Tibial nerve (tissue), 4 donors: ENCODE data around the gene TOR2A. TPM values are rescaled to one million over a fixed set of nuclear protein-coding genes. Genes with fewer than 3 reads are reported as not detected.
A peak's percentile ranks its signal among the peaks of the same experiment; 100 is the strongest.

Experiments used
- DNase-seq, 2 donors: peaks; one replicate each; pipeline ENCODE4 v3.0.0-alpha.2; 2019; ENCODE audit warnings: low spot score in 2 of 2
- H3K27ac ChIP-seq, 4 donors: fragments of 200-600 bp; sonication (generic) in 3 of 4; one replicate each; pipeline ENCODE4 v1.5.1; 2017 to 2019; ENCODE audit warnings: mild to moderate bottlenecking in 1 of 4
- H3K27me3 ChIP-seq, 2 donors: fragments of 200-600 bp; sonication (generic) in 1 of 2; one replicate each; pipeline versions ENCODE4 v1.5.1 to v1.6.0; 2017 to 2019
- H3K36me3 ChIP-seq, 3 donors: fragments of 200-600 bp; sonication (generic); one replicate each; pipeline ENCODE4 v1.5.1; 2018 to 2019
- H3K4me1 ChIP-seq, 4 donors: fragments of 200-600 bp; sonication (generic) in 3 of 4; one replicate each; pipeline ENCODE4 v1.5.1; 2017 to 2019
- H3K4me3 ChIP-seq, 4 donors: fragments of 200-600 bp; sonication (generic) in 3 of 4; one replicate each; pipeline ENCODE4 v1.5.1; 2017 to 2019; ENCODE audit warnings: mild to moderate bottlenecking in 1 of 4, moderate library complexity in 1 of 4
- H3K9me3 ChIP-seq, 4 donors: fragments of 200-600 bp; sonication (generic) in 3 of 4; one replicate each; pipeline ENCODE4 v1.5.1; 2017 to 2019
- CTCF ChIP-seq, 5 experiments: fragments of 200-600 bp in 3 of 5; fragments of 450-650 bp in 2 of 5; sonication (generic) in 3 of 5; IDR thresholded peaks; one replicate each; pipeline ENCODE4 v1.5.1; 2016 to 2019; ENCODE audit warnings: antibody characterized with exemption in 5 of 5, mild to moderate bottlenecking in 3 of 5, moderate library complexity in 2 of 5
- EP300 ChIP-seq, 2 donors: sonication (generic); formaldehyde crosslinking; IDR thresholded peaks; one replicate each; pipeline ENCODE4 v1.6.1; 2017; ENCODE audit warnings: antibody characterized with exemption in 2 of 2, mild to moderate bottlenecking in 1 of 2
- POLR2A ChIP-seq, 2 donors: fragments of 450-650 bp; IDR thresholded peaks; one replicate each; pipeline ENCODE4 v1.6.1; 2017; ENCODE audit warnings: antibody characterized with exemption in 2 of 2, mild to moderate bottlenecking in 2 of 2, moderate library complexity in 2 of 2
- WGBS, 2 donors: methylation state at CpG; one replicate each; pipeline ENCODE4 v1.1.5; 2018; 5-methylcytosine and 5-hydroxymethylcytosine counted together
- total RNA-seq, 4 donors: library from RNA; depleted of rRNA; stranded (reverse); fragments of >200 nt; gene quantifications; one replicate each; pipeline ENCODE4 v1.1.0, GENCODE V29; 2016

Gene TOR2A
- total RNA-seq, 4 donors from 2014 or later, result 13.3 to 15.3 (median 14.4) TPM

- DNase-seq, result no peak
- H3K4me1 ChIP-seq, result peaks cover 0 to 58% (median 32%) of the 10 kb centered on the region in 4 donors
- H3K27ac ChIP-seq, result peak overlapping the region in 2 of 4 donors; percentile 71 to 80
- no peaks in the 10 kb centered on the region for H3K36me3 ChIP-seq
- no peak overlapping the region for H3K4me3 ChIP-seq
- 54 to 59% methylated on average over 15 to 17 of the region's 20 CpGs for WGBS, 2 donors
- TF ChIP-seq POLR2A (IDR thresholded peaks at IDR 0.05) (no peak), EP300 (IDR thresholded peaks at IDR 0.05) (no peak), CTCF (IDR thresholded peaks at IDR 0.05) (peak in 2 of 5 experiments; percentile 9 to 12)
- no peaks in the 10 kb centered on the region for H3K9me3 ChIP-seq
- H3K27me3 ChIP-seq, result no peaks in the 10 kb centered on the region
Measured at GRCh38 chr9:127780126-127780885, 45.2 kb upstream of the TOR2A start.

- H3K4me3 ChIP-seq, result peak overlapping the region in 1 of 4 donors; percentile 33
- H3K27ac ChIP-seq, result peak overlapping the region; percentile 15 to 85 (median 74)
- 61 to 63% methylated on average over 17 of the region's 17 CpGs for WGBS, 2 donors
Measured at GRCh38 chr9:127779136-127779981, 44.3 kb upstream of the TOR2A start.

GRCh38 chr9:127778280-127779135 is 43.4 kb upstream of the TOR2A start, which contains the start of gene SH2D3C:
SH2D3C (minus strand) TSS chr9:127778666; CDS start chr9:127778627, 39 bp downstream.
- H3K4me3 ChIP-seq, result peak within 1 kb of the TSS in 2 of 4 donors; percentile 13 to 33
- no peaks in the 10 kb centered on the region for H3K27me3 ChIP-seq
- H3K4me1 ChIP-seq, result peaks cover 0 to 43% (median 22%) of the 10 kb centered on the region in 4 donors
- H3K9me3 ChIP-seq, result no peaks in the 10 kb centered on the region
- peak within 1 kb of the TSS; percentile 15 to 85 (median 74) for H3K27ac ChIP-seq
- WGBS, 2 donors, result 23% methylated on average over 13 of the region's 13 CpGs
- TF ChIP-seq CTCF (IDR thresholded peaks at IDR 0.05), result no peak
- TF ChIP-seq POLR2A (IDR thresholded peaks at IDR 0.05), result no peak
- no peak for DNase-seq
- H3K36me3 ChIP-seq, result no peaks in the 10 kb centered on the region

More at GRCh38 chr9:127779136-127779981, 44.3 kb upstream of the TOR2A start:
- H3K36me3 ChIP-seq, result no peaks in the 10 kb centered on the region
- H3K27me3 ChIP-seq, result no peaks in the 10 kb centered on the region
- no peak for DNase-seq
- peaks cover 0 to 52% (median 29%) of the 10 kb centered on the region in 4 donors for H3K4me1 ChIP-seq
- H3K9me3 ChIP-seq, result no peaks in the 10 kb centered on the region
- TF ChIP-seq CTCF (IDR thresholded peaks at IDR 0.05), result no peak
- no peak for TF ChIP-seq EP300 (IDR thresholded peaks at IDR 0.05)
- TF ChIP-seq POLR2A (IDR thresholded peaks at IDR 0.05), result no peak

GRCh38 chr9:127777368-127777980 is 42.4 kb upstream of the TOR2A start:
- Histone ChIP-seq H3K4me3 (peak overlapping the region in 2 of 4 donors; percentile 13 to 33), H3K27me3 (no peaks in the 10 kb centered on the region), H3K36me3 (no peaks in the 10 kb centered on the region), H3K4me1 (peaks cover 0 to 34% (median 17%) of the 10 kb centered on the region in 4 donors), H3K27ac (peak overlapping the region in 2 of 4 donors; percentile 71 to 78), H3K9me3 (no peaks in the 10 kb centered on the region)
- DNase-seq, result no peak
- 71 to 77% methylated on average over 18 of the region's 18 CpGs for WGBS, 2 donors
- TF ChIP-seq CTCF (IDR thresholded peaks at IDR 0.05), result no peak
